GM12878 (cell line): ENCODE measurements around the gene SPIRE2. TPM values are rescaled to one million over a fixed set of nuclear protein-coding genes. Genes with fewer than 3 reads are reported as not detected.

Experiments used
- ATAC-seq: fragments of 200-7000 bp; cut with Tn5 transposase; 3 replicates; pipeline ENCODE4 v1.9.1; 2020; ENCODE audit warnings: mild to moderate bottlenecking, moderate library complexity
- BruUV-seq: library from RNA; stranded (reverse); fragments of 400-500 nt; replicated peaks from 2 replicates; lab custom pipeline; 2021; lab: Mats Ljungman, UMichigan
- CTCF ChIA-PET: fragments of 300-600 bp; sonication (Branson Sonifier 250); formaldehyde crosslinking; extraction: SDS; loops from one replicate; lab custom pipeline; 2021; ENCODE audit warnings: inconsistent platforms; lab: Yijun Ruan, JAX
- POLR2A ChIA-PET: fragments of 350-600 bp; formaldehyde crosslinking; extraction: SDS; loops from one replicate; lab custom pipeline; 2021; ENCODE audit warnings: inconsistent platforms; lab: Charles Lee
- RAD21 ChIA-PET: fragments of 300-600 bp; sonication (Branson Sonifier 250); formaldehyde crosslinking; loops from one replicate; lab custom pipeline; 2023; ENCODE audit warnings: antibody characterized with exemption; ENCODE audit not compliant: unreplicated experiment; lab: Charles Lee
- SMC1A ChIA-PET: fragments of 300-600 bp; sonication (Branson Sonifier 250); formaldehyde crosslinking; loops from one replicate; lab custom pipeline; 2023; ENCODE audit not compliant: unreplicated experiment, uncharacterized antibody; lab: Charles Lee
- DNase-seq: peaks from one replicate; pipeline ENCODE4 v3.0.0-alpha.2; 2011; ENCODE audit warnings: low read depth, low spot score
- FAIRE-seq: peaks from 3 replicates; lab custom pipeline; 2011; peaks lifted over from hg19 to GRCh38; lab: Jason Lieb, UNC
- H2AFZ ChIP-seq: 2 replicates; pipeline ENCODE4 v1.6.0; 2011; ENCODE audit warnings: low read depth, low read length, control low read depth; ENCODE audit not compliant: control insufficient read depth
- H3K27ac ChIP-seq: 2 replicates; pipeline ENCODE4 v1.5.1; 2011; ENCODE audit warnings: control low read depth; ENCODE audit not compliant: control insufficient read depth, insufficient read depth
- H3K27me3 ChIP-seq, 2 experiments: replicated peaks in 1 of 2; 2 replicates each; pipeline versions ENCODE4 v1.6.0 to v1.6.1; 2011; ENCODE audit warnings: low read length in 1 of 2; ENCODE audit not compliant: control insufficient read depth in 2 of 2, insufficient read depth in 2 of 2
- H3K36me3 ChIP-seq, 2 experiments: 2 replicates each; pipeline ENCODE4 v1.5.1; 2011; ENCODE audit warnings: low read length in 1 of 2; ENCODE audit not compliant: control insufficient read depth in 2 of 2, insufficient read depth in 2 of 2
- H3K4me1 ChIP-seq: 2 replicates; pipeline ENCODE4 v1.6.1; 2011; ENCODE audit warnings: mild to moderate bottlenecking, low read length, moderate library complexity, mixed read lengths; ENCODE audit not compliant: control insufficient read depth, insufficient read depth
- H3K4me2 ChIP-seq: 2 replicates; pipeline ENCODE4 v1.6.0; 2011; ENCODE audit warnings: control low read depth; ENCODE audit not compliant: control insufficient read depth, insufficient read depth
- H3K4me3 ChIP-seq: fragments of 200-600 bp; sonication (generic); 2 replicates; pipeline ENCODE4 v1.5.1; 2016
- H3K79me2 ChIP-seq: 2 replicates; pipeline ENCODE4 v1.6.0; 2011; ENCODE audit warnings: low read length; ENCODE audit not compliant: control insufficient read depth, insufficient read depth
- H3K9ac ChIP-seq: 2 replicates; pipeline ENCODE4 v1.8.0; 2011; ENCODE audit warnings: low read length, control low read depth, mixed read lengths; ENCODE audit not compliant: control insufficient read depth, insufficient read depth
- H3K9me3 ChIP-seq: replicated peaks from 3 replicates; pipeline ENCODE4 v1.5.1; 2011; ENCODE audit warnings: mild to moderate bottlenecking, low read length; ENCODE audit not compliant: control insufficient read depth, insufficient read depth
- H4K20me1 ChIP-seq: 2 replicates; pipeline ENCODE4 v1.6.0; 2011; ENCODE audit not compliant: control insufficient read depth, insufficient read depth
- DPF2 ChIP-seq: fragments of 450-650 bp; IDR thresholded peaks from 2 replicates; pipeline ENCODE4 v1.6.1; 2017; ENCODE audit warnings: mild to moderate bottlenecking
- NBN ChIP-seq: fragments of 450-650 bp; IDR thresholded peaks from 2 replicates; pipeline ENCODE4 v1.6.1; 2016
- NR2F1 ChIP-seq: fragments of 450-650 bp; conservative IDR thresholded peaks from 2 replicates; pipeline ENCODE4 v1.6.1; 2017; ENCODE audit warnings: mild to moderate bottlenecking
- RCOR1 ChIP-seq: conservative IDR thresholded peaks from 2 replicates; pipeline ENCODE4 v1.6.1; 2012; ENCODE audit warnings: low read depth, low read length, improper control_type of control experiment
- RUNX3 ChIP-seq: IDR thresholded peaks from 2 replicates; pipeline ENCODE4 v1.6.1; 2012; ENCODE audit warnings: low read length, inconsistent platforms
- ZNF207 ChIP-seq: fragments of 450-650 bp; IDR thresholded peaks from 2 replicates; pipeline ENCODE4 v1.6.1; 2014; ENCODE audit warnings: antibody characterized with exemption, mild to moderate bottlenecking, borderline replicate concordance
- WGBS: methylation state at CpG from one replicate; pipeline ENCODE4 v1.1.6; 2016; ENCODE audit warnings: low lambda C conversion rate; ENCODE audit not compliant: insufficient replicate concordance, insufficient coverage; ENCODE audit errors: missing lambda C conversion rate; 5-methylcytosine and 5-hydroxymethylcytosine counted together
- in situ Hi-C: fragments of 300-500 bp; cut with MboI; formaldehyde crosslinking; loops from 9 replicates; pipeline ENCODE4 v1.14.3; 2018; ENCODE audit warnings: mixed read lengths
- intact Hi-C: fragments of 100-400 bp; cut with micrococcal nuclease; formaldehyde crosslinking; loops from one replicate; pipeline ENCODE4 v1.14.2; 2022; ENCODE audit not compliant: unreplicated experiment
- polyA plus RNA-seq, 11 experiments: library from polyadenylated mRNA; depleted of rRNA in 4 of 11; unstranded in 6 of 11; stranded (reverse) in 5 of 11; fragments of >200 nt; fragmentation: Nextera tagmentation in 4 of 11; fragmentation: Illumina TruSeq in 1 of 11; extraction: Ambion mirVana in 4 of 11; extraction: Trizol in 1 of 11; gene quantifications; 1 replicate in 1 of 11; 2 replicates in 10 of 11; pipeline versions ENCODE4 v1.2.1 to v1.2.3, GENCODE V29; 2011 to 2016; ENCODE audit warnings: inconsistent platforms in 2 of 11, missing spikeins in 2 of 11, low read depth in 1 of 11
- total RNA-seq, 4 experiments: library from RNA; depleted of rRNA in 3 of 4; stranded (reverse); fragments of >200 nt in 3 of 4; fragmentation: Illumina TruSeq in 1 of 4; extraction: Trizol in 1 of 4; gene quantifications; 2 replicates each; pipeline versions ENCODE4 v1.2.1 to v1.2.3, GENCODE V29; 2013 to 2021
- TF ChIP-seq, protein P1 (sequence below): fragments of 450-650 bp; formaldehyde crosslinking; IDR thresholded peaks from 2 replicates; pipeline ENCODE4 v1.4.0; 2022; ENCODE audit warnings: mild to moderate bottlenecking, moderate library complexity
- TF ChIP-seq, protein P2 (sequence below): IDR thresholded peaks from 2 replicates; pipeline ENCODE4 v1.6.1; 2011; ENCODE audit warnings: low read depth, mild to moderate bottlenecking, low read length, moderate library complexity, borderline replicate concordance; ENCODE audit errors: extremely low read depth
- TF ChIP-seq, protein P3 (sequence below): fragments of 450-650 bp; IDR thresholded peaks from 2 replicates; pipeline ENCODE4 v1.6.1; 2016; ENCODE audit warnings: mild to moderate bottlenecking, moderate library complexity, borderline replicate concordance

Gene SPIRE2
- total and polyA plus RNA-seq, 10 of the 15 experiments (the other 5 are each of a cell fraction or from before 2014, with no cell fraction given): 0.03 to 0.64 (median 0.27) TPM; not detected in 1

DNA sequence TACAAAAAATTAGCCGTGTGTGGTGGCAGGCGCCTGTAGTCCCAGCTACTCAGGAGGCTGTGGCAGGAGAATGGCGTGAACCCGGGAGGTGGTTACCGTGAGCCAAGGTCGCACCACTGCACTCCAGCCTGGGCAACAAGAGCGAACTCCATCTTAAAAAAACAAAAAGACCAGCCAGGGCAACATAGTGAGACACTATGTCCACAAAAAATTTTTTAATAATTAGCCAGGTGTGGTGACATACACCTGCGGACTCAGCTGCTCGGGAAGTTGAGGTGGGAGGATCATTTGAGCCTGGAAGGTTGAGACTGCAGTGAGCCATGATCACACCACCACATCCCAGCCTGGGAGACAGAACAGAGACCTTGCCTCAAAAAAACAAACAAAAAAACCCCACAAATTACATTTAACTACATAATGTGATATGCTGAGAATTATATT, 40.9 kb upstream of the SPIRE2 start (continued):
- TF ChIP-seq, protein P1, sequence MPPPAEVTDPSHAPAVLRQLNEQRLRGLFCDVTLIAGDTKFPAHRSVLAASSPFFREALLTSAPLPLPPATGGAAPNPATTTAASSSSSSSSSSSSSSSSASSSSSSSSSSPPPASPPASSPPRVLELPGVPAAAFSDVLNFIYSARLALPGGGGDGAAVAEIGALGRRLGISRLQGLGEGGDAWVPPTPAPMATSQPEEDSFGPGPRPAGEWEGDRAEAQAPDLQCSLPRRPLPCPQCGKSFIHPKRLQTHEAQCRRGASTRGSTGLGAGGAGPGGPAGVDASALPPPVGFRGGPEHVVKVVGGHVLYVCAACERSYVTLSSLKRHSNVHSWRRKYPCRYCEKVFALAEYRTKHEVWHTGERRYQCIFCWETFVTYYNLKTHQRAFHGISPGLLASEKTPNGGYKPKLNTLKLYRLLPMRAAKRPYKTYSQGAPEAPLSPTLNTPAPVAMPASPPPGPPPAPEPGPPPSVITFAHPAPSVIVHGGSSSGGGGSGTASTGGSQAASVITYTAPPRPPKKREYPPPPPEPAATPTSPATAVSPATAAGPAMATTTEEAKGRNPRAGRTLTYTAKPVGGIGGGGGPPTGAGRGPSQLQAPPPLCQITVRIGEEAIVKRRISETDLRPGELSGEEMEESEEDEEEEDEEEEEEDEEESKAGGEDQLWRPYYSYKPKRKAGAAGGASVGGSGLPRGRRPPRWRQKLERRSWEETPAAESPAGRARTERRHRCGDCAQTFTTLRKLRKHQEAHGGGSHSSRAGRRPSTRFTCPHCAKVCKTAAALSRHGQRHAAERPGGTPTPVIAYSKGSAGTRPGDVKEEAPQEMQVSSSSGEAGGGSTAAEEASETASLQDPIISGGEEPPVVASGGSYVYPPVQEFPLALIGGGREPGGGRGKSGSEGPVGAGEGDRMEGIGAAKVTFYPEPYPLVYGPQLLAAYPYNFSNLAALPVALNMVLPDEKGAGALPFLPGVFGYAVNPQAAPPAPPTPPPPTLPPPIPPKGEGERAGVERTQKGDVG (CRISPR knock-in tag): no peak
- TF ChIP-seq, protein P2, sequence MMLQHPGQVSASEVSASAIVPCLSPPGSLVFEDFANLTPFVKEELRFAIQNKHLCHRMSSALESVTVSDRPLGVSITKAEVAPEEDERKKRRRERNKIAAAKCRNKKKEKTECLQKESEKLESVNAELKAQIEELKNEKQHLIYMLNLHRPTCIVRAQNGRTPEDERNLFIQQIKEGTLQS: no peak

DNA sequence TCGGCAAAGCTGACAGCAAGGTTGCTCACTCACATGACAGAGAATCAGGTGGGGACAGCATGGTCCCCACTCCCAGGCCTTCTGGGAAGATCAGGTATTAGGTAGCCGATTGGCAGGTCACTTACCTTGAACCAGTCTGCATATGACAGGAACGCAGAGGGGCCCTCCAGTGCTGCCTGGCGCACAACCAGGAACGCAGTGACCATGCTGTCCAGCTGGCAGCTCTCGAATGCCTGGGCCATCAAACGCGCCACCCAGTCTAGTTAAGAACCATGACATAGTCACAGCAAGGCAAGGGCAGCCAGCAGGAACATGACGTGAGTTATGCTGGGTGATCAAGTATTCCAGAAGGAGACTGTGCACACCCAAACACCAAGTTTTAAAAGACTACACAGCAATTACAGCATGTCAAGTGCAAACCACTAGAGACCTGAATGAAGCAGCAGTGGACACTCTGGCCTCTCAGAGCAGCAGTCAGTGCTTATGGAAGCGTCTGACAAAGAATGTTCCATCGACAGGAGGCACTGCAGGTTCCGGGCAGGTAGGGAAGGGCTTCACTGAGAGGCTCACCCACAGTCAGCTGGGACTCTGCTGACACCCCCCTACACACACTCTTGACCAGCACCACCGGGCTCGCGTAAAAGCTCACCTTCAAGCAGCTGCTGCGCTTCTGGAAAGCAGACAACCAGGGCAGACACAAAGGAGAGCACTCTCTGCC, 36.8 kb upstream of the SPIRE2 start:
- Histone ChIP-seq H4K20me1 (no peaks in the 10 kb centered on the region), H3K79me2 (no peaks in the 10 kb centered on the region), H3K9ac (no peak overlapping the region), H2AFZ (no peak overlapping the region), H3K36me3 (peaks cover 24 to 28% of the 10 kb centered on the region in 2 experiments; a peak in 3 of 4 replicates), H3K4me1 (no peaks in the 10 kb centered on the region), H3K4me2 (no peak overlapping the region), H3K9me3 (no peaks in the 10 kb centered on the region), H3K27ac (no peak overlapping the region), H3K27me3 (no peaks in the 10 kb centered on the region), H3K4me3 (no peak overlapping the region)
- POLR2A ChIA-PET: interaction anchor here (0.5 to 0.7 kb wide), 2 partner anchors 22 to 79 kb away, joined by 3 read pairs; no protein-coding TSS in a partner anchor
- TF ChIP-seq NR2F1 (no peak), DPF2 (no peak), NBN (no peak), RCOR1 (no peak), ZNF207 (no peak), RUNX3 (no peak)
- TF ChIP-seq, protein P3, sequence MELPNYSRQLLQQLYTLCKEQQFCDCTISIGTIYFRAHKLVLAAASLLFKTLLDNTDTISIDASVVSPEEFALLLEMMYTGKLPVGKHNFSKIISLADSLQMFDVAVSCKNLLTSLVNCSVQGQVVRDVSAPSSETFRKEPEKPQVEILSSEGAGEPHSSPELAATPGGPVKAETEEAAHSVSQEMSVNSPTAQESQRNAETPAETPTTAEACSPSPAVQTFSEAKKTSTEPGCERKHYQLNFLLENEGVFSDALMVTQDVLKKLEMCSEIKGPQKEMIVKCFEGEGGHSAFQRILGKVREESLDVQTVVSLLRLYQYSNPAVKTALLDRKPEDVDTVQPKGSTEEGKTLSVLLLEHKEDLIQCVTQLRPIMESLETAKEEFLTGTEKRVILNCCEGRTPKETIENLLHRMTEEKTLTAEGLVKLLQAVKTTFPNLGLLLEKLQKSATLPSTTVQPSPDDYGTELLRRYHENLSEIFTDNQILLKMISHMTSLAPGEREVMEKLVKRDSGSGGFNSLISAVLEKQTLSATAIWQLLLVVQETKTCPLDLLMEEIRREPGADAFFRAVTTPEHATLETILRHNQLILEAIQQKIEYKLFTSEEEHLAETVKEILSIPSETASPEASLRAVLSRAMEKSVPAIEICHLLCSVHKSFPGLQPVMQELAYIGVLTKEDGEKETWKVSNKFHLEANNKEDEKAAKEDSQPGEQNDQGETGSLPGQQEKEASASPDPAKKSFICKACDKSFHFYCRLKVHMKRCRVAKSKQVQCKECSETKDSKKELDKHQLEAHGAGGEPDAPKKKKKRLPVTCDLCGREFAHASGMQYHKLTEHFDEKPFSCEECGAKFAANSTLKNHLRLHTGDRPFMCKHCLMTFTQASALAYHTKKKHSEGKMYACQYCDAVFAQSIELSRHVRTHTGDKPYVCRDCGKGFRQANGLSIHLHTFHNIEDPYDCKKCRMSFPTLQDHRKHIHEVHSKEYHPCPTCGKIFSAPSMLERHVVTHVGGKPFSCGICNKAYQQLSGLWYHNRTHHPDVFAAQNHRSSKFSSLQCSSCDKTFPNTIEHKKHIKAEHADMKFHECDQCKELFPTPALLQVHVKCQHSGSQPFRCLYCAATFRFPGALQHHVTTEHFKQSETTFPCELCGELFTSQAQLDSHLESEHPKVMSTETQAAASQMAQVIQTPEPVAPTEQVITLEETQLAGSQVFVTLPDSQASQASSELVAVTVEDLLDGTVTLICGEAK: no peak
- no TSS peak for BruUV-seq
- 99% methylated on average over 16 of the region's 16 CpGs for WGBS
- ATAC-seq (no peak), DNase-seq (no peak), FAIRE-seq (no peak)
- CTCF ChIA-PET: interaction anchor here (0.7 to 6.0 kb wide), 4 partner anchors 70 to 119 kb away, joined by 3 to 82 read pairs (median 4); no protein-coding TSS in a partner anchor
- intact Hi-C loops: no loop called here
- in situ Hi-C loops: loop anchor here (10.0 kb wide), 1 partner anchor 87 kb away; the partner anchor contains the start of gene SPATA2L
- SMC1A ChIA-PET: interaction anchor here (1.3 to 7.4 kb wide), 5 partner anchors 27 to 91 kb away, joined by 3 to 39 read pairs (median 7); no protein-coding TSS in a partner anchor
- RAD21 ChIA-PET: interaction anchor here (1.6 kb wide), 1 partner anchor 85 kb away, joined by 7 read pairs; no protein-coding TSS in a partner anchor
